HG03159 (cell line): ENCODE results near the gene METTL4.
A peak's percentile ranks its signal among the peaks of the same experiment; 100 is the strongest.

ENCODE experiments used
- ATAC-seq: cut with Tn5 transposase; IDR thresholded peaks from one replicate; pipeline ENCODE4 v1.9.1; 2021; ENCODE audit warnings: mild to moderate bottlenecking, moderate library complexity; ENCODE audit not compliant: unreplicated experiment

Gene METTL4

DNA sequence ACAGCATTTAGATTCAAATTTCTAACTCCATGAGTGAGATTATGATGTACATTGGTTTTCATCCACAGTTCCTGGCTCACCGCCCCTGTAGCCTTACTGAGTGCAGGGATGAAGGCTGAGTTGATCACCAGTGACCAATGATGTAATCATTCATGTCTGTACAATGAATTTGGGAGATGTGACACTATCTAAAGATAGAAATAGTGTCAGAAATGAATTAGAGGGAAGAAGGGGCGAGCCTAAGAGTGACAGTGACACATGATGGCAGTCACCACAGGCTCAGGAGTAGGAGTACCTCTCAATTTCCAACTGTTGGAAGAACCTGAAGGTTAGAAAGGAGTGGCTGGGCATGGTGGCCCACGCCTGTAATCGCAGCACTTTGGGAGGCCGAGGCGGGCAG is 3.2 kb downstream of the METTL4 start:
- ATAC-seq, result no peak

DNA sequence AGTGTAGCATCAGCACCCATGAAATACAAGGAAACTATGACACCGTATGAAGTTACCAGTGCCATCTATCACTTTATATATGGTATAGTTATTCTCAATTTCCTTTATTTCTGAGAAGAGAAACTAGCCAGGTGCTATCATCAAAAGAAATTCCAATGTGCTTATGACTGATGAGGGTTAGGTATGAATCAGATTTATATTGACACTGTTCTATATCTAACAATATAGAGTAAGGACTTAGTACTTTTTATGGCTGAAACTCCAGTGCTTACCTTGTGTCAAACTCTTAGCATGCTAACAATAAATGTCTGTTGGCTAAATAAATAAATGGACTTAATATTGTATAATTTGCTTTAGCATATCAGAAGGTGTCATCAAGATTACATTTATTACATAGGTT is 6.9 kb downstream of the METTL4 start:
- no peak for ATAC-seq

DNA sequence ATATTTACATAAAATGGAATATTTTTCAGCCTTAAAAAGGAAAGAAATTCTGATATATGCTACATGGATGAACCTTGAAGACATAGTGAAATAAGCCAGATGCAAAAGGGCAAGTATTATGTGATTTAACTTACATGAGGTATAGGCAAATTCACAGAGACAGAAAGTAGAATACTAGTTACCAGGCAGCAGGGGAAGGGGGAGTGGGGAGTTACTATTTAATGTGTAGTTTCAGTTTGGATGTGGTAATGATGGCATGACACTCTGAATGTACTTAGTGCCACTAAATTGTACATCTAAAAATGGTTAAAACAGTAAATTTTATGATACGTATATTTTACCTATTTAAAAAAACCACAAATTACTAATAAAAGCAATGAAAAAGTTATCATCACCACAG is 12.1 kb downstream of the METTL4 start:
- peak; percentile 60 for ATAC-seq

DNA sequence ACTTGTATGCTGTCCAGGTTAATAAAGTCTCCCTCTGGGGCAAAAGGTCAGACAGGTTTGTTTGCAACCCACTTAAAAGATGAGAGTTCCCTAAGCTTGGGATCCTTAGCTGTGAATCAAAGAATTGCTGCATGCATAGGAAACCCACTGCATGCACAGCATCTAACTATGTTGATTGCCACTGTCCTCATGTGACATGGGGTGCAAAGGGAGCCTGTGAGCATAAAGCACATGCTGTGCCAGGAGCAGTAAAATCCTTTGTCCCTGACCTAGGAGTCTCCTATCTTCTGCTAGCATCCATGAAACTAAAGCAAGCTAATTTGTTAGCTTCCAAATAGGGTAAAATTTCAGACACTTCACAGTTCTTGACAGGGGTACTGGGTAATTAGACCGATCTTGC is 13.8 kb downstream of the METTL4 start:
- no peak for ATAC-seq

DNA sequence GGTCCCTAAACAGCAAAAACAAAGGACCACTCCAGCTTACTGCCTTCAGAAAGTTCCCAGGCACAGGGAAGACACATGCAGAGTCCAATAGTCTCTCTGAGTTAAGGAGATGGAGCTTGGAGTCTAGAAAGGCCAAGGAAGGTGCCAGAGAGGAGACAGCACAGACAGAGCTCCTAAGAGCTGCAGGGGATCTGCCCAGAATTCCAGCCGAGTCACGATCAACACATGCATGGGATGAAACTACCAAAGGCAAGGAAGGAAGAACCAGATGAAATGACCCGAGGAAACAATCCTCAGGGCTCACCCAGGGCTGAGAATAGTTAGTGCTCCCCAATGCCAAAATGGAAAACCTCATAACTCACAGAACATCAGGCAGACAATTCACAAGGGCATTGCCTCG is 15.4 kb downstream of the METTL4 start:
- ATAC-seq, result no peak

DNA sequence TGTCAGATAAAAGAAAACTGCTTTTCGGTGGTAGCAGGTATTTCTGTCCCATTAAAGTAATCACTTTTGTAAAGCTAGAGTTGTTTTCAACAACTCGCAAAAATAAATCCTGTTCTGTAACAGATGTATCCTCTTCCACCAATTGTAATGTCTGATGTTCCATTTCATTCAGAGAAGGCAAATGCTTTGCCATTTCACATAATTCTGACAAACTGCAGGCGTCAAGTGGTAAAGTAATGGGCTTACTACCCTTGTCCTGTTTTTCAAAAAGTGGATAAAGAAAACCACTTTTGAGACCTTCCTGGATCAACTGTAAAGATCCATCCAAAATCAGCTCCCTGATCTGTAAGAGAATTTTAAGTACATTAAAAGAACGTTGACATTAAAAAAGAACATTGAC is 16.6 kb downstream of the METTL4 start:
- no peak for ATAC-seq

DNA sequence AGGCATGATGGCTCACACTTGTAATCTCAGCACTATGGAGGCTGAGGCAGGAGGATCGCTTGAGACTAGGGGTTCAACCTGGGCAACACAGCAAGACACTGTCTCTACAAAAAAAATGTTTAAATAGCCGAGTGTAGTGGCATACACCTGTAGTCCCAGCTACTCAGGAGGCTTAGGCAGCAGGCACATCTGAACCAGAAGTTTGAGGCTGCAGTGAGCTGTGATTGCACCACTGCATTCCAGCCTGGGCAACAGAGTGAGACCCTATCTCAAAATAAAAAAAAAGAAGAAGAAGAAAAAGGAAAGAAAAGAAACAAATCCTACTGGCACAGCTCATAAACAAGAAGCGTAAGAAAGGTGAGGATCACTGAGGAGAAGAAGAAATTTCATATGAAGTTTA is 19.9 kb downstream of the METTL4 start:
- no peak for ATAC-seq

DNA sequence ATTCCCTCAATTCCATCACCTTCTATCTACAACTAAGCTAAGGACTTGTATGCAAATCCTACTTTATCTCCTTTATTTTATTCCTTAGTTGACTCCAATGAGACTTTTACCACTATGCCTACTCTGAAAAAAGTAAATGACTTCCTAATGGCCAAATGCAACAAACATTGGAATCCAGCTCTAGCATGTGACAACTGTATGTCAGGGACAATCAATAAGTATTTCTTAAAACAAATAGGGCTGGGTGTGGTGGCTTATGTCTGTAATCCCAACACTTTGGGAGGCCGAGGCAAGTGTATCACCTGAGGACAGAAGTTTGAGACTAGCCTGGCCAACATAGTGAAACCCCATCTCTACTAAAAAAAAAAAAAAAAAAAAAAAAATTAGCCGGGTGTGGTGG is 21.8 kb downstream of the METTL4 start:
- ATAC-seq, result no peak

DNA sequence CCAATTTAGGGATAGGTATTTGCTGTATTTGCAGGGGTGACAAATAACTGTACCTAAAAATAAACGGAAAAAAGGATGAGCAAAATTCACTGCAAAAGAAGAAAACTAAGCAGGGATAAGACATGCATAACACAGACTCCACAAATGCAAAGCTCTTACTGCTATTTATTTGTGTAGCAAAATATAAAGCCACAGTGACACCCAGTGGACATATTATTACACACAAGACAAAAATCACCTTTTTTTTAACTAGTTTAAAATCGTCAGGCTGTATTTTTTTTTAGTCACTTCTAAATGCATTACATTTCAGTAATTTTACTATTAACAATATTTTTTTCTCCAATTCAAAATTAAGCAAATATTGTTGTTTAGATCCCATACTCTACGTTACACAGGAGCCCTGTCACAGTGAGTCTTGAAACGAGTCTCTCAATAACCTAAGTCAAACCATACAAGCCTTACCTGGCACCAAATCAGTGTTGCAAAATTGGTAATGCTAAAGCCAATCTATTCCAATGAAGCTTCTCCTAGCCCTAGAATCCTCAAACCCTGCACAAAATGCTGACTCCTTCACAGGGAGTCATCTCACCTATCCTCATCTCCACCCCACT is 23.7 kb downstream of the METTL4 start:
- ATAC-seq, result no peak

DNA sequence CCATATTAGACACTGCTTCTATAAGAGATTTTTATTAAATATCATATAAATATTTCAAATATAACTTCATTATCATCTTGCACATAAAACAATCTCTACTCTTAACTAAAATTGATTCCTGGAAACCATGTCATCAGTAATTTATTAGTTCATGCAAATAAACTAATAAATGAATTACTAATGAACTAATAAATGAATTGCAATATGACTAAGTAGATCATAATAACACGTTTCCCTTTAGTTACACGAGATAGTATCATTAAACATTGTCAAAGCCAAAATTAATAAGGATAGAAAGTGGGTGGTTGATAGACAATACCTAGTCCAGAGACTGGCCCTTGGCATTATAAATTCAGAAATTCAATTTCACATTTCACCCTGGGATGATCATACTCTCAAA is 26.1 kb downstream of the METTL4 start:
- ATAC-seq, result no peak

DNA sequence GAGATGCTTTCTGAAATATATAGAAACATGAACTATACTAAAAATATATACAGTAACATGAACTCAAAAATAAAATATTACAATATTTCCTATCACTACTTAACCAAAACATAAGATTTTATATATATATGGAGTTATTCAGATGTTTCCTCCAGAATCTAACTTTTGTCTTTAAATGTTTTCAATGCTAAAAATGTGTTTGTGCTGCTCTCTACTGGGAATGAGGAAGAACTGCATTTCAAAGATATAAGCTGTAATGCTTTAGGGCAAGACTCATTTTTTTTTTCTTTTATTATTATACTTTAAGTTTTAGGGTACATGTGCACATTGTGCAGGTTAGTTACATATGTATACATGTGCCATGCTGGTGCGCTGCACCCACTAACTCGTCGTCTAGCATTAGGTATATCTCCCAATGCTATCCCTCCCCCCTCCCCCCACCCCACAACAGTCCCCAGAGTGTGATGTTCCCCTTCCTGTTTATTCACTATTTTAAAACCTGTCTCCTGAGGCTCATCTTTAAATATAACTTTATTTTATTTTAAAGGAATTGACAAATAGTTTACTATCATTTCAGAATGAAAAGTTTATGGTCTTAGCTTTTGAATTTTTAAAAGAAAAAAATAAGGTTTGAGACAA is 29.3 kb downstream of the METTL4 start:
- peak; percentile 67 for ATAC-seq

DNA sequence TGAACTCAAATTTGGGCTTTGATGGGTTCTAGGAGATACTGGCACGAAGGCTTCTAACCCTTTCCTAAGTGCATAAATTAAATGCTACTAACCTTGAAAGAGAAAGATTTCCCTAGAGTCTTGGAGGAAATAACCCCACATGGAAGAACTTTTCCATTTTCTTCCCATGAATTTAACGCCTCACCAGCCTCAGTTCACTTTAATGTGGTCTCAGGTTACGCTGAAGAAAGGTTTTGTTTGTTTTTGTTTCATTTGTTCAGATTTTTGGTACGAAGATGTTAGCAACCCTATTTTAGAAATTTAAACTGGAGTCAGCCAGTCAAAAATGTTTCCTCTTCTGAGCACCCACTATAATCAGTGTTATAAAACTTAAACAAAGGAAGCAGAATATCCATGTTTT is 30.7 kb downstream of the METTL4 start:
- ATAC-seq, result no peak

DNA sequence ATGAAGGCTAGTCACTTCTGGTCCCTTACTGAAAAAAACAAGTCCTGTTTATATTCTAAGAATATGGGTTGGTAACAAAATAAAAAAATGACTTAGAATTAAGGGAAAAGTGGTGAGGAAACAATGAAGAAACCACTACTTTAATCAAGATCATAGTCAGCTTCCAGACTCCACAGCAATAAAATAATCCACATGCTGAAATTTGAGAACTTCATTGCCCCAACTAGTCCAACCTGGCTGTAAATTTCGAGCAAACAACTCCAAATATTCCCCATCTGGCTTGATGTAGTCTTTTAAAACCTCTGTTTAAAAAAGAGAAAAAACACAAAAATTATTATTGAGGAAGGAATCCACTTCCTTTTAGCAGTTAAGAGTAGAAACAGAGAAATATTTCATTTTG is 32.5 kb downstream of the METTL4 start:
- ATAC-seq, result no peak

DNA sequence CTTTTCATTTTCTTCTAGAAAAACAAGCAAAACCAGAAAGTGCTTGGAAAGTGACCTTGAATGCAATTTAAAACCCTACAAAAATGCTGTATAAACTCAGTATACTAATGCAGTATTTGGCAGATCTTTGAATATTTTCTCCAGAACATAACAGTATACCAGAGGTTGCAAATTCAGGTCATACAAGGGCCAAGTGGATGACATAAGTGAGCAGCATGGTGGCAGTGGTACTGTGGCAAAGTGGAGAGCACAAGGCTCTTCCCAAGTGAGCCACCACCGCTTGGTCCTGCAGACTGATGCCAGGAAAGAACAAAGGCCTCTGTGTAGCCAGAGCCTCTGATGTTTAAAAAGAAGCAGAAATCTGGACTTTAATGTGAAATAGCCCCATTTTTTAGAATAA is 33.1 kb downstream of the METTL4 start:
- ATAC-seq, result no peak

DNA sequence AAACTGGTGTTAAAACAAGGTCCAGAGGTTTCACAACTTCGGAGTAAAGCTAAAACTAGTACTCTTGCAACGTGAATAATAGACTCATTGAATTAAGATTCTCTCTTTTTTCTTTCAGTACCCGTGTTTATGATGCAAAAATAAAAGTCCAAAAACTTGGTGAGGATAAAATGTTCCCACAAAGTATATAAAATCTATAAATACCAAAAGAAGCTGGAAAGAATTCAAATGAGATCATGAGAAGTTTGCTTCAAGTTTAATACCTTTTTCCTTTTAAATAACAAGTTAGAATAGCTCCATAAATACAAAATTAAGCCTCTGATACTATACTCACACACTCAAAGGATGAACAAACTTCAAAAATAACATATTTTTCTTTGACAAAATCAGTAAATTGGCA is 34.0 kb downstream of the METTL4 start:
- no peak for ATAC-seq

DNA sequence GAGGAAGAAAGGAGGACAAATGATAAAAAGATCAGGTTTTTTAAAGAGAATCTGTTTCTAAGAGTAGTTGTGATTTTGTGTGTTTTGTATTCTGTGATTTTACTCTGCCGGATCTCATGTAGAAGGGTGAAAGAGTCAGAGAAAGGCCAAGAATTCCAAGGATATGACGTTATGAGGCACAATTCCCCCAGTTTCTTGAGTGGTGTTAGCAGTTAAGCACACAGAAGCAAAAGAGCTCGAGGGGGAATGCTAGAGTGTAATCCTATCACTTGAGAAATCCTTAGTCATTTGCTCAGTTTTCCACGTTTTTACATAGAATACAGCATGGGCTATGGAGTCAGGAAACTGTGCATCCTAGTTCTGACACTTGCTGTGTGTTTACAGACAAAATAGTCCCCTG is 34.8 kb downstream of the METTL4 start:
- ATAC-seq, result no peak

DNA sequence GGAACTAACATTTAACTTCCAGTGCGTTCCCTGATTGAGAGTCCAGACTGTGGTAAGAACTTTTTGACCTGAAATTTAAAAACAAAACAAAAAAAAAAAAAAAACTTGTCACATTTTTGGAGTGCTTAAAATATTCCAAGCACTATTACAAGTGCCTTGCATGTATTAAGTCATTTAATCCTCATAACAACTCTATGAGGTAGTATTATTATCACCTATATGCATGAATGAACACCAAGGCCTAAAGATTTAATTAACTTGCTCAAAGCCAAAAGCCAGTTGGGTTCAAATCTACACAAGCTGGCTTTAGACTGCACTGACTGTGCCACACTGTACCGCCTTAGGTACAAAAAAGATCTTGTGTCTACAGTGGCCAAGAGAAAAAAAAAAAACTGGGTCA is 35.2 kb downstream of the METTL4 start:
- ATAC-seq, result no peak

DNA sequence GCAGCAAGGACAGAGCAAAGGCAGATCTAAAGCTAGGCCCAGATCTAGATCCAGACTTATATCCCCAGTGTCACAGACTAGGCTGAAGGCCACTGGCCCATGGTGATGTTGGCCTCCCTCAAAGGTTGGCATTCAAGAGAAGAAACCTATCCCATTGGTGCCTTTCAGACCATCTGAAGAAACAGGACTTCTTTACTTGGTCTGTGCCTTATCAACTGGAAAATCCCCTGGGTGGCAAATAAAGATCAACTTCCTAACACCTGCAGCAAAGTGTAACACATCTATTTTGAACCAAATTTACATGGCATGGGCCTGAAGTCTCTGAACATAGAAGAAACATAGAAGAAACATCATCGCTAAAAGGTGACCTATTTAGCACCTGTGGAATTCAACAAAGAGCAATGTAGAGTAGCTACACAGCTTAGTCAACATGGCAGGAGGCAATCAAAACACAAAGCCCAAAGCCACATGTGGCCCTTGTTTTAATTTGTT is 35.8 kb downstream of the METTL4 start:
- ATAC-seq, result peak; percentile 23

DNA sequence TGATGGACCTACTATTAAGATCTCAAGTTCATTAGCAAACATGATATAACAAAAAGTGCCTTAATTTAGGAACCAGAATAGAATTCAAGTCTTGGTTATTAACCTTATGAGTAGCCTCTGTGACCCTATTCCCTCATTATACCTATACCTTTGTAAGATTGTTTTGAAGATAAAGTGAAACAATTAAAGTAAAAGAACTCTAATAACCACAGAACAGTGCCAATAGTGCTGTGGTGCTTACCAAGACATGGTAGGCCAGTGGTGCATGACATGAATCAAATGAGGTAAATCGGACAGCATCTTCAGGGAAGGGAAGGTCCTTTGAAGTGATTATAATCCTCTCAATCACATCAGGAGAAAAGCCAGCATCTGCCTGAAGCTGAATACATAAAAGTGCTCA is 36.4 kb downstream of the METTL4 start:
- peak; percentile 47 for ATAC-seq

DNA sequence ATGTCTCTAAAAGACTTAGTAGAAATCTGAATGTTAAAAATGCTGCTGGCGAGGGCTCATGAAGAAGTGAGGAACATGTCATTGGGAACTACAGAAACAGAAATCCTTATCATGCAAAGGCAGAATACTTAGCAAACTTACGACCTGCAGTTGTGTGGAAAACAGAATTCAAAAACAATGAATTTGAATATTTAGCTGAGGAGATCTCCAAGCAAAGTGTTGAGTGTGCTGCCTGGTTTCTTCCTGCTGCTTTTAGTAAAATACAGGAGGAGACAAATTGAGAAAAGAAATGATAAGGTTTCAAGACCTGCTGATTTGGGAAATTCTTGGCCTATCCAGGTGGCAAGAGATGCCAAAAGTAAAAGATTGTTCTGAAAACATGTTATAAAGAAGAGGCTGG is 38.5 kb downstream of the METTL4 start:
- no peak for ATAC-seq

DNA sequence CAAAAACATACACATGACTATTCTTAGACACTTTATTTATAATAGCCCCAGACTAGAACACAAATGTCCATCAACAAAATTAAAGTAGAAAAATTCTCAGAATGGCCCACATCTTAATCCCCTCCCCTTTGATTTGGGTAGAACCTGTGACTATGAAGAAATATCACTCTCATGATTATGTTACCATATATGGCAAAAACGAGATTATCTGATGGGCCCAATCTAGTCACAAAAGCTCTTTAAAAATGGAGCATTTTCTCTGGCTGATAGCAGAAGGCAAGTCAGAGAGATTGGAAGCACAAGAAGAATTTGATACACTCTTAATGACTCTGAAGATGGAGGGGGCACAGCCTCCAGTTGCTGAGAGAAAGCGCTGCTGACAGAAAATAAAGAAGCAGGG is 39.6 kb downstream of the METTL4 start:
- ATAC-seq, result no peak

DNA sequence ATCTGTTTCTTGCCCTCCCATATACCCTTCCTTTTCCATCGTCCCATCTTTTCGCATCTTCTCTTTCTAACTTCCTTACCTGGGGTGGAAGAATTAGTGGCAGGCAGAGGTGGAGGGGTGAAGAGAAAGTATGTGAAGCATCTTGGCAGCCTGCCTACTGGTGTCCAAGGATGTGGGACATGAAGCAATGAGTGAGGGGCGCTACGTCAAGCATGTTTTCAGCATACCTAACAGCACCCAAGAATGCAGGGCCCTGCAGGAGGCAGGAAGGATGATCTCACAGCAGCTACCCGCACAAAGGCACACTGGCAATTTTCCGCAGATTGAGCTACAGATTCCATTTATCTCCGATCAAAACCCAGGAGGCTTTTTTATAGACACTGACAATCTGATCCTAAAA is 42.2 kb downstream of the METTL4 start:
- no peak for ATAC-seq

DNA sequence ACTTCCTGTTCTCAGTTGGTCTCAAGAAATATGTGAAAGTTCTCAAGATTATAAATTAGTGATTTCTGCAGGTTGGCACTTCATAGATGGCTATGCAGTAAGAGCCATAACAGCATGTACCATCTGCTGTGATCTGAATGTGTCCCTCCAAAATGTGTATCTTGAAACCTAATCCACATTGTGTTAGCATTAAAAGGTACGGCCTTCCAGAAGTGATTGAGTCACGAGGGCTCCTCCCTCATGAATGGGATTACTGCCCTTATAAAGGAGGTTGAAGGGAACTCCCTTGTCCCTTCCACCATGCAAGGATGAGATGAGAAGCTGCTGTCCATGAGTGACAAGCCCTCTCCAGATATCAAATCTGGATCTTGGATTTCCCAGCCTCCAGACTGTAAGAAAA is 45.0 kb downstream of the METTL4 start:
- ATAC-seq, result no peak
